Measurements from ENCODE around the gene TRIML2.

The TRIML2 gene, protein sequence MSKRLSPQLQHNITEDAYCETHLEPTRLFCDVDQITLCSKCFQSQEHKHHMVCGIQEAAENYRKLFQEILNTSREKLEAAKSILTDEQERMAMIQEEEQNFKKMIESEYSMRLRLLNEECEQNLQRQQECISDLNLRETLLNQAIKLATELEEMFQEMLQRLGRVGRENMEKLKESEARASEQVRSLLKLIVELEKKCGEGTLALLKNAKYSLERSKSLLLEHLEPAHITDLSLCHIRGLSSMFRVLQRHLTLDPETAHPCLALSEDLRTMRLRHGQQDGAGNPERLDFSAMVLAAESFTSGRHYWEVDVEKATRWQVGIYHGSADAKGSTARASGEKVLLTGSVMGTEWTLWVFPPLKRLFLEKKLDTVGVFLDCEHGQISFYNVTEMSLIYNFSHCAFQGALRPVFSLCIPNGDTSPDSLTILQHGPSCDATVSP

DNA sequence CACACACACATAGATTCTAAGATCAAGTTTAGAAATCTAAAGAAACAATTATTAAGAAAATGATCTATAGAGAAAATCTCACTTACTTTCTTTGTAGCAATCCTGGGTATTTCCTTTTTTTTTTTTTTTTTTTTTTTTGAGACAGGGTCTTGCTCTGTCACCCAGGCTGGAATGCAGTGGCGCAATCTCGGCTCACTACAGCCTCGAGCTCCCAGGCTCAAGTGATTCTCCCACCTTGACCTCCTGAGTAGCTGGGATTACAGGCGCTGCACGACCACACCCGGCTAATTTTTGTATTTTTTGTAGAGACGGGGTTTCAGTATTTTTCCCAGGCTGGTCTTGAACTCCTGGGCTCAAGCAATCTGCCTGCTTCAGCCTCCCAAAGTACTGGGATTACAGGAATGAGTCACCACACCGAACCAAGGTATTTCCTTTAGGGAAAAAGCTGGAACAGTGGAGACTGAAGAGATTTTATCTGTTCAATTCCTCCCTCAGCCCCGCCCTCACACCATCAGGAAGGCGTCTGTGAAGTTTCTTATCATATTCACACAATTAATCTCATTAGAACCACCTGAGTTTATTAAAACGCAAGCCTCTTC is at the start of gene TRIML2:
Gene TRIML2 (minus strand): TSS at position 447 of the 599 bp plus-strand sequence. CDS start 4,235 bp downstream, outside the sequence.
- DNase-seq (no peak), ATAC-seq (no peak)
- peaks cover 23% of the 10 kb centered on the region for H3K9me3 Mint-ChIP-seq

DNA sequence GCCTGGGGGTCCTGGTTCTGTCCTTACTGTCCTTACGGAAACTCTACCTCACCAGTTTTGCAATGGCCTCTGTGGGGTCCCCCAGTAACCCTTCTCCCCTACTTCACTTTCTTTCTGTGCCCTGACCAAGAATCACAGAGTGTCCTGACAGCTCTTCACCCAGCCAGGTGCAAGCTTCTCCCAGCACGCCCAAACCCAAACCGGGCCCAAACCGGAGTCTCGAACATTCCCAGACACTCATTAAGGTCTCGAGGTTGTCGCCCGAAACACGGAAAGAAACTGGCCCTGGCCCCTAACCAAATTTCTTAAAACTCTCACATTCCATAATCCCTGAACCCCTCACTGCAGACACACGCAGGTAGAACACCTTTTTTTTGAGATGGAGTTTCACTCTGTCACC is 48.9 kb upstream of the TRIML2 start:
- peaks cover 7% of the 10 kb centered on the region for H3K9me3 Mint-ChIP-seq
- no peak overlapping the region for H3K27ac Mint-ChIP-seq
- no peaks in the 10 kb centered on the region for H3K27me3 Mint-ChIP-seq
- DNase-seq (no peak), ATAC-seq (no peak)
- no peak overlapping the region for H3K4me3 Mint-ChIP-seq
- no peaks in the 10 kb centered on the region for H3K4me1 Mint-ChIP-seq
- no peaks in the 10 kb centered on the region for H3K36me3 Mint-ChIP-seq (ENCODE audit: low read depth)

More for the DNA sequence above, at the start of gene TRIML2:
- no peaks in the 10 kb centered on the region for H3K27me3 Mint-ChIP-seq
- H3K4me1 Mint-ChIP-seq = no peaks in the 10 kb centered on the region
- no peaks in the 10 kb centered on the region for H3K36me3 Mint-ChIP-seq (ENCODE audit: low read depth)
- no peak within 1 kb of the TSS for H3K27ac Mint-ChIP-seq
- no peak within 1 kb of the TSS for H3K4me3 Mint-ChIP-seq

DNA sequence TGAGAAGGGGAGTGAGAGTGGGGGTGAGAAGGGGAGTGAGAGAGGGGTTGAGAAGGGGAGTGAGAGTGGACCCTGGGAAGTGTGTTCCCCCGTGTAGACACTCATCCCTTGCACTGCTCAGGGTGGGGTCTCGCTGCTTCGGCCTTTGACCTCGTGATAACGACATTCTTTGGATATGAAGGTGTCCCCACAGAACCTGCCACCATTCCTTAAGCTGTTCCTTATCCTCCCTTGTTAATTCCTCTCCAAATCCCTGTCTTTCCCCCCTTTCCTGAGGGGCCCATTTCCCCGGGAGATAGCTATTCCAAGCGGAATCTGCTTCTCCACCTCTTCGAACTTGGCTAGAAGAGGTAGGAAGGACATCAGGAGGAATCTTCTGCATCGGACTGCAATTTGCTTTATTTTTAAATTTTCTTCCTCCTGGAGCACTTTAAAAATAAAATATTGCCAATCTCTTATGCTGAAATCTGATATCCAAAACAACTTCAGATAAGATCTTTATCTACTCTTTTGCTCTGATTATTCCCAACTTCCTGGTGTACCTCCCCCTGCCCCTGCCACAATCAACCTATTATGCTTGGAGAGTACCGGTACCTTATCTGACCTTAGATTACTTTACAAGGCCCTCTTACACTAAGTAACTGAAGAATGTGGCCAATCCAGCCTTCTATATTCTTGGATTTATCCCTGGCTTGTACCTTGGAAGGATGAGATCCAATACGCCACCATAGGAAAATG is 45.4 kb upstream of the TRIML2 start:
- Mint-ChIP-seq H3K4me3 (no peak overlapping the region), H3K27ac (no peak overlapping the region), H3K4me1 (no peaks in the 10 kb centered on the region)

DNA sequence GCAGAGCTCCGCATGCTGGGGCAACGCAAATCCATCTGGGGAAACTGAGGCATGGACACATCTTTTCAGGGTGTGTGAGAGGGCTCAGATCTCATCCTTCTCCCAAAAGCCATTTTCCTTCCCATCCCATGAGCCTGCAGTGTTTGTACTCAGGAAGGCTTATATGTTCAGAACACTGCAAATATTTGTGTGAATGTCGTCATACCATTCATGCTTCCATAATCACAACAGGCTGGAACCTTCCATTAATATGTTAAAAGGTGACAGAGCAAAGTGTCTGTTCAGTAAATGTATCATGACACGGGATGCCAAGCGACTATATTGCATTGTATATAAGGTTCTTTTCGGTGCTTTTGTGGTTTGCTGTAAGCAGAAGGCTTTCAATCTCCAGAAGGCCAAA is 38.4 kb upstream of the TRIML2 start:
- Mint-ChIP-seq H3K27me3 (no peaks in the 10 kb centered on the region), H3K36me3 (ENCODE audit: low read depth) (no peaks in the 10 kb centered on the region), H3K4me3 (no peak overlapping the region), H3K9me3 (peaks cover 10% of the 10 kb centered on the region), H3K27ac (no peak overlapping the region), H3K4me1 (no peaks in the 10 kb centered on the region)
- no peak for ATAC-seq
- DNase-seq = no peak

More for the DNA sequence above, 45.4 kb upstream of the TRIML2 start:
- ATAC-seq (no peak), DNase-seq (no peak)
- H3K9me3 Mint-ChIP-seq = peaks cover 7% of the 10 kb centered on the region
- no peaks in the 10 kb centered on the region for H3K36me3 Mint-ChIP-seq (ENCODE audit: low read depth)
- no peaks in the 10 kb centered on the region for H3K27me3 Mint-ChIP-seq

DNA sequence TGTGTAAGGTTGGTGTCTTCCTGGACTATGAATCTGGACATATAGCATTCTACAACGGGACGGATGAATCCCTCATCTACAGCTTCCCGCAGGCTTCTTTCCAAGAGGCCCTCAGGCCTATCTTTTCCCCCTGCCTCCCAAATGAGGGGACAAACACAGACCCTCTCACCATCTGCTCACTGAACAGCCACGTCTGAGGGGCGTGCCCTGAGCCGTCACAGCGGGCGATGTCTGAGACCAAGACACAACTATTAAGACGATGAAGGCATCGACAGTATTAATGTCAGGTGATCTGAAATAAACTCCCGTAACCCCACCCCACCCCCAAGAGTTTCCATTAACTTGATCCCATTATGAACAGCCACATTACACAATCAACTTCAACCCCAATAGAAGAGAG is 37.8 kb upstream of the TRIML2 start:
- ATAC-seq = no peak

DNA sequence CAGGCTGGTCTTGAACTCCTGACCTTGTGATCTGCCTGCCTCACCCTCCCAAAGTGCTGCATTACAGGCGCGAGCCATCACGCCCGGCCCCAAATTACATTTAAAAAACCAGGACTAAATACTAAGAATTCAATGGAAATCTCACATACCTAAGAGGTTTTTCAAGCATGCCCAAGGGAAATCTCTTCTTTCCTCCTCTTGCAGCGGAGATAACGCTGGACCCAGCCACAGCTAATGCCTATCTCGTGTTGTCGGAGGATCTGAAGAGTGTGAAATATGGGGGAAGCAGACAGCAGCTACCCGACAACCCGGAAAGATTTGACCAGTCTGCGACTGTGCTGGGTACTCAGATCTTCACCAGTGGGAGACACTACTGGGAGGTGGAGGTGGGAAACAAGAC is 37.2 kb upstream of the TRIML2 start:
- DNase-seq (no peak), ATAC-seq (no peak)
- no peak overlapping the region for H3K27ac Mint-ChIP-seq
- H3K4me1 Mint-ChIP-seq = no peaks in the 10 kb centered on the region
- peaks cover 10% of the 10 kb centered on the region for H3K9me3 Mint-ChIP-seq
- no peaks in the 10 kb centered on the region for H3K27me3 Mint-ChIP-seq
- no peak overlapping the region for H3K4me3 Mint-ChIP-seq
- no peaks in the 10 kb centered on the region for H3K36me3 Mint-ChIP-seq (ENCODE audit: low read depth)

More for the DNA sequence above, 37.8 kb upstream of the TRIML2 start:
- DNase-seq = no peak
- Mint-ChIP-seq H3K4me1 (no peaks in the 10 kb centered on the region), H3K9me3 (peaks cover 10% of the 10 kb centered on the region), H3K4me3 (no peak overlapping the region), H3K36me3 (ENCODE audit: low read depth) (no peaks in the 10 kb centered on the region), H3K27ac (no peak overlapping the region), H3K27me3 (no peaks in the 10 kb centered on the region)

DNA sequence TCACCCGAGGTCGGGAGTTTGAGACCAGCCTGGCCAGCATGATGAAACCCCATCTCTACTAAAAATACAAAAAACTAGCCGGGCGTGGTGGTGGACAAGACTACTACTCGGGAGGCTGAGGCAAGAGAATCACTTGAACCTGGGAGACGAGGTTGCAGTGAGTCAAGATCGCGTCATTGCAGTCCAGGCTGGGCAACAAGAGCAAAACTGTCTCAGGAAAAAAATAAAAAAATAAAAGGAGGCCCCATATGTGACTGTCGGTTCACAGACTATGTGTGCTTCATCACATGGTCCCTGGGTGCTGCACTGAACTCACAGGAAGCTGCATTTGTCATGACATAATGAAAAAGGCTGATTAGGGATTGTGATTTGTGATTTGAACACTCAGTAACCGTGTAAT is 36.2 kb upstream of the TRIML2 start:
- no peak for DNase-seq
- H3K4me3 Mint-ChIP-seq = no peak overlapping the region
- ATAC-seq = no peak
- peaks cover 17% of the 10 kb centered on the region for H3K9me3 Mint-ChIP-seq
- H3K4me1 Mint-ChIP-seq = no peaks in the 10 kb centered on the region
- no peaks in the 10 kb centered on the region for H3K36me3 Mint-ChIP-seq (ENCODE audit: low read depth)
- no peaks in the 10 kb centered on the region for H3K27me3 Mint-ChIP-seq
- no peak overlapping the region for H3K27ac Mint-ChIP-seq

DNA sequence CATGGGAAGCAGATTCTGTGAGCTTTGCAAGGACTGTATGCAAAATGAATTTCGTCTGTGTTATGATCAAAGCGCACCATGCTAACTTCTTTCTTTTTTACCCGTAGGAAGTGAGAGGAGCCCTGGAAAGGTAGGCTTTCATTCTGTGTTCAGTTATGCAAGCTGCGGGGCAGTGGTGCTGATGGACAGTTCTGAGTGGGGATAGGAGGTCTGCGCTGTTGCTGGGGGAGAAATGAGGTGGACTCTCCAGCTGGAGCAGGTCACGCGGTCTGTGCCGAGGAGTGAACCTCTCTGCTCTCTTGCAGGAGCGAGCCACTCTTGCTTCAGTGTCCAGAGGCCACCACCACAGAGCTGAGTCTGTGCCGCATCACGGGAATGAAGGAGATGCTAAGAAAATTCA is 34.3 kb upstream of the TRIML2 start:
- H3K27me3 Mint-ChIP-seq = no peaks in the 10 kb centered on the region
- DNase-seq (no peak), ATAC-seq (no peak)
- H3K27ac Mint-ChIP-seq = no peak overlapping the region
- peaks cover 18% of the 10 kb centered on the region for H3K9me3 Mint-ChIP-seq
- H3K4me3 Mint-ChIP-seq = no peak overlapping the region
- no peaks in the 10 kb centered on the region for H3K4me1 Mint-ChIP-seq
- no peaks in the 10 kb centered on the region for H3K36me3 Mint-ChIP-seq (ENCODE audit: low read depth)

DNA sequence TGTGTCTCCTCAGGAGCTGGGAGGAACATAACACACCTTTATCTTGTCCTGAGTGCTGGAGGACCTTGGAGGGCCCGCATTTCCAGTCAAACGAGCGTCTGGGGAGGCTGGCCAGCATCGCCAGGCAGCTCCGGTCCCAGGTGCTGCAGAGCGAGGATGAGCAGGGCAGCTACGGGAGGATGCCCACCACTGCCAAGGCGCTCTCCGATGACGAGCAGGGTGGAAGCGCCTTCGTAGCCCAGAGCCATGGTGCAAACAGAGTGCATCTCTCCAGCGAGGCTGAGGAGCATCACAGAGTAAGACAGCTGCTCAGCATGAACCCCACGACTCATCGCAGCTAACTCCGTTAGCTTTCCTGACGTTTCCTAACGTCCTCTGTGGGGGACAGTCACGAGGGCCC is 30.3 kb upstream of the TRIML2 start:
- no peak overlapping the region for H3K4me3 Mint-ChIP-seq
- no peaks in the 10 kb centered on the region for H3K4me1 Mint-ChIP-seq
- H3K9me3 Mint-ChIP-seq = peaks cover 14% of the 10 kb centered on the region
- no peaks in the 10 kb centered on the region for H3K27me3 Mint-ChIP-seq
- no peak for DNase-seq
- no peaks in the 10 kb centered on the region for H3K36me3 Mint-ChIP-seq (ENCODE audit: low read depth)
- H3K27ac Mint-ChIP-seq = no peak overlapping the region
- ATAC-seq = no peak

DNA sequence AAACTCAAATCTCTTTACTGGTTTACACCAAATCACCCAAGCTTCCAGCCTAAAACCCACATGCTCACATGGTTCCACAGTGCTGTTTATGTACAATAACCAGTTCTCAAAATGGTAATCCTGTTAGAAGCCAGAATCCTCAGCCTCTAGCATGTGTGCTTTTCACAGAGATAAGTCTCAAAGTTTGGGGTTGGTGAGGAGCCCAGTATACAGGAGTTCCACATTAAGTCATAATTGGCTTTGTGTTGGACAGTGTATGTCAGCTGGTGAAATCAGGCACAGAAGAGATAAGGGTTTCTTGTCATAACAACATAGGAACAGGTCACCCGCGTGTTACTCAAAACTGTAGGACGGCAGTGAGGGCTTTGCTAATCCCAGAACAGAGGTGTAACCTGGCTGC is 29.7 kb upstream of the TRIML2 start, which contains the start of gene TRIML1:
Gene TRIML1 (plus strand): TSS at position 301 of the 400 bp plus-strand sequence. CDS start 118 bp downstream, outside the sequence.
- no peak for ATAC-seq
- Mint-ChIP-seq H3K4me1 (no peaks in the 10 kb centered on the region), H3K4me3 (no peak within 1 kb of the TSS), H3K36me3 (ENCODE audit: low read depth) (no peaks in the 10 kb centered on the region), H3K27ac (no peak within 1 kb of the TSS), H3K9me3 (peaks cover 11% of the 10 kb centered on the region), H3K27me3 (no peaks in the 10 kb centered on the region)
- DNase-seq = no peak

DNA sequence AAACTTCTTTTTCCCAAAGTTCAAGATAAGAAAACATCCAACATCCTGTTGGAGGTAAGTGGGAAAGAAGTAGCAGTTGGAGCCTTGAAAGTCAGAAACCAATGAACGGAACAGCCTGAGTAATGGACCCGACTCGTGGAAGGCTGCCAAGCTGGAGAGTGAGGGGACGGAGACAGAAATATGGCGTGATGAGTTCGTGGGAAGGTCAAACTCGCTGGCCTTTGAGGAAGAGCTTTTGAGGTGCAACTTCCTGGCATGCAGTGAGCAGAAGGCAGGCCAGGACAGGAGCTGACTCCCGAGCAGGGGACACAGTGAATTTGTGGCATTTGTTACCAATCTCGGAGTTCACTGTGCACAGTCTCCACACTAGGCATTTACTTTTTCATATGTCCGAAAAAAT is 28.8 kb upstream of the TRIML2 start:
- Mint-ChIP-seq H3K27ac (no peak overlapping the region), H3K4me3 (no peak overlapping the region), H3K36me3 (ENCODE audit: low read depth) (no peaks in the 10 kb centered on the region), H3K27me3 (no peaks in the 10 kb centered on the region), H3K9me3 (peaks cover 11% of the 10 kb centered on the region), H3K4me1 (no peaks in the 10 kb centered on the region)
- DNase-seq (no peak), ATAC-seq (no peak)

DNA sequence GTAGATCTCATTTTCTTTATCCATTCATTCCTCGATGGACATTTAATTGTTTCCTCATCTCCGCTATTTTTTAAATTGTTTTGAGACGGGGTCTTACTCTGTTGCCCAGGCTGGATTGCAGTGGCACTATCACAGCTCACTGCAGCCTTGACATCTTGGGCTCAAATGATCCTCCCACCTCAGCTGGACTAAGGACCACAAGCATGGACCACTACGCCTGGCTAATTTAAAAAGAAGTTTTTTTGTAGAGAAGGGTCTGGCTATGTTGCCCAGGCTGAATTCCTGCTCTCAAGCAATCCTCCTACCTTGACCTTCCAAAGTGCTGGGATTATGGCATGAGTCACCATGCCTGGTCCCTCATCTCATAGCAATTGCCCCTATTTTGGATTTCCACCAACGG is 22.8 kb upstream of the TRIML2 start:
- Mint-ChIP-seq H3K9me3 (peaks cover 14% of the 10 kb centered on the region), H3K36me3 (ENCODE audit: low read depth) (no peaks in the 10 kb centered on the region), H3K4me1 (no peaks in the 10 kb centered on the region)

DNA sequence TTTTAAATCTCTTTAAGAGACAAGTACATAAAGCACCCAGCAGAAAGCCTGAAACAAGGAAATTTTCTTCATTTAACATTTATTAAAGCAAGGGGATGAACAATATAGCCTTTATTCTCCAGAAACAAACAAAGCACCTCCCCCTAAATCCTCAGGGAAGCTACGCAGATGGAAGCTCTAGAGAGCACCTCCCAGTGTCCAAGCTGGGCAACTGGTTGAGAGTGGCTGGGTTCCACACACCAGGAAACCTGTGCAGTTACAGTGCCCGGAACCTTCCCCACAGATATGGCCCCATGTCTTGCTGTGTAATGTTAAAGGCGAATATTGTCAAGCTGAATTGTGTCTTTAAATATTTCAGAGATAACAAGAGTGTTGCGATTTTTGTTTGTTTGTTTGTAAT is 21.0 kb upstream of the TRIML2 start:
- no peak overlapping the region for H3K4me3 Mint-ChIP-seq
- no peaks in the 10 kb centered on the region for H3K36me3 Mint-ChIP-seq (ENCODE audit: low read depth)
- ATAC-seq (no peak), DNase-seq (no peak)
- no peaks in the 10 kb centered on the region for H3K27me3 Mint-ChIP-seq
- H3K9me3 Mint-ChIP-seq = peaks cover 17% of the 10 kb centered on the region
- no peak overlapping the region for H3K27ac Mint-ChIP-seq
- H3K4me1 Mint-ChIP-seq = no peaks in the 10 kb centered on the region

More for the DNA sequence above, 22.8 kb upstream of the TRIML2 start:
- Mint-ChIP-seq H3K4me3 (no peak overlapping the region), H3K27me3 (no peaks in the 10 kb centered on the region), H3K27ac (no peak overlapping the region)
- no peak for DNase-seq
- ATAC-seq = no peak

DNA sequence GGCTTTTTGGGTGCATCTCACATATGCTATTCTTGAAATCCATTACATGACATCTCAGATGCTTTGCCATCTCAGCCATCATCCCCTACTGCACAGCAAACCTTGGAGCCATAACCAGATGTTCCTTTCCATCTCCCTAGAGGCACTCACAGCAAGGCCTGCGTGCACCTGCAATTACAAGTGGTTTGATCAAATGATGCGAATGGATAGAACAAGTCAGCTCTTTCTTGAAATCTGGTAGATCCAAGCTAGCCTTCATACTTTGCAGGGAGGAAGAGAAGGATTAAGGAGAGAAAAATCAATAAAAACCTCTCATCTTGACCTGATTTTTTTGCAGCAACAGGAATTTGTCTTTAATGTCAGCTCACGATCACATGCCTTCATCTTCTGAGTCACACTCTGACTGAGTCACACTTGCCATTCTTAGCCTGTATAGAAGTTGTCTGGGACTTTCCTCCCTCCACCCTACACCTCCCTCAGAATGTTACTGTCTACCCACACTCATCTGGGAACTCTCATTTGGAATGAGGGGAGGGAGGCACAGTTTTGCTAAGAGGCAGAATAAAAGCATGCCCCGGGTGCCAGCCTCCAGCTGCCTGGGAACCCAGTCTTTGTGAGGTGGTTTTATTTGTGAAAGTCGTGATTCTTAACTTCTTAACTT is 17.9 kb upstream of the TRIML2 start:
- H3K4me3 Mint-ChIP-seq = no peak overlapping the region
- peak; percentile 84 for ATAC-seq
- peaks cover 24% of the 10 kb centered on the region for H3K9me3 Mint-ChIP-seq
- no peaks in the 10 kb centered on the region for H3K4me1 Mint-ChIP-seq
- no peaks in the 10 kb centered on the region for H3K36me3 Mint-ChIP-seq (ENCODE audit: low read depth)
- no peak overlapping the region for H3K27ac Mint-ChIP-seq
- no peaks in the 10 kb centered on the region for H3K27me3 Mint-ChIP-seq
- no peak for DNase-seq

Data from activated naive CD8-positive, alpha-beta T cell treated with anti-CD3 and anti-CD28 coated beads, Interleukin-2, amount 50 U/mL, for 24 hours (primary cell).